Neural cell (in vitro differentiated cells): Measurements from ENCODE around the gene ST8SIA4. TPM values are rescaled to one million over a fixed set of nuclear protein-coding genes. Genes with fewer than 3 reads are reported as not detected.

Experiments used
- H2AFZ ChIP-seq: fragments of 200-600, 300-800 bp; sonication (generic), shearing (Covaris generic); 2 replicates; pipeline ENCODE4 v1.6.0; 2014; ENCODE audit warnings: low read depth, mild to moderate bottlenecking, antibody characterized with exemption, low read length, moderate library complexity
- H3F3A ChIP-seq: fragments of 200-600 bp; shearing (Covaris generic); 2 replicates; pipeline ENCODE4 v1.6.1; 2016; ENCODE audit warnings: mild to moderate bottlenecking, moderate library complexity, mixed read lengths, antibody characterized with exemption, low read length; ENCODE audit not compliant: insufficient read depth, poor library complexity, severe bottlenecking
- H3K27ac ChIP-seq: fragments of 200-600, 300-800 bp; sonication (generic), shearing (Covaris generic); 2 replicates; pipeline ENCODE4 v1.5.1; 2014; ENCODE audit warnings: mild to moderate bottlenecking, low read length, moderate library complexity
- H3K27me3 ChIP-seq: fragments of 300-800, 200-600 bp; sonication (generic), shearing (Covaris generic); 2 replicates; pipeline ENCODE4 v1.6.0; 2014; ENCODE audit warnings: mild to moderate bottlenecking, low read depth, low read length, moderate library complexity; ENCODE audit not compliant: insufficient read depth
- H3K36me3 ChIP-seq: fragments of 300-800, 200-600 bp; sonication (generic), shearing (Covaris generic); 2 replicates; pipeline ENCODE4 v1.5.1; 2014; ENCODE audit warnings: mild to moderate bottlenecking, antibody characterized with exemption, low read length, moderate library complexity; ENCODE audit not compliant: insufficient read depth
- H3K4me2 ChIP-seq: fragments of 300-800, 200-600 bp; sonication (generic), shearing (Covaris generic); 2 replicates; pipeline ENCODE4 v1.6.0; 2014; ENCODE audit warnings: mild to moderate bottlenecking, low read length
- H3K4me3 ChIP-seq: fragments of 300-800, 200-600 bp; sonication (generic), shearing (Covaris generic); 2 replicates; pipeline ENCODE4 v1.5.1; 2014; ENCODE audit warnings: mild to moderate bottlenecking, low read length, moderate library complexity
- H3K79me2 ChIP-seq: fragments of 200-600 bp; shearing (Covaris generic); replicated peaks from 2 replicates; pipeline ENCODE4 v1.6.0; 2014; ENCODE audit warnings: mild to moderate bottlenecking, low read length, moderate library complexity; ENCODE audit not compliant: insufficient read depth
- H3K9ac ChIP-seq: fragments of 300-800, 200-600 bp; sonication (generic), shearing (Covaris generic); 2 replicates; pipeline ENCODE4 v1.6.1; 2016; ENCODE audit warnings: mild to moderate bottlenecking, low read length, mixed read lengths
- H3K9me2 ChIP-seq: fragments of 200-600 bp; shearing (Covaris generic); 2 replicates; pipeline ENCODE4 v1.6.1; 2016; ENCODE audit warnings: mild to moderate bottlenecking, low read length, mixed read lengths; ENCODE audit not compliant: insufficient read depth
- H3K9me3 ChIP-seq: fragments of 200-600, 300-800 bp; sonication (generic), shearing (Covaris generic); 2 replicates; pipeline ENCODE4 v1.6.1; 2016; ENCODE audit warnings: mild to moderate bottlenecking, mixed run types, low read length, moderate library complexity, mixed read lengths
- H4K20me1 ChIP-seq: fragments of 200-600 bp; shearing (Covaris generic); 2 replicates; pipeline ENCODE4 v1.6.1; 2016; ENCODE audit warnings: mild to moderate bottlenecking, mixed run types; ENCODE audit not compliant: insufficient read depth
- EP300 ChIP-seq: fragments of 450-650 bp; conservative IDR thresholded peaks from 2 replicates; pipeline ENCODE4 v1.6.1; 2014; ENCODE audit warnings: antibody characterized with exemption, mild to moderate bottlenecking, moderate library complexity; ENCODE audit not compliant: poor library complexity, severe bottlenecking
- MXI1 ChIP-seq: fragments of 450-650 bp; conservative IDR thresholded peaks from 2 replicates; pipeline ENCODE4 v1.6.1; 2014; ENCODE audit warnings: antibody characterized with exemption, mild to moderate bottlenecking; ENCODE audit not compliant: poor library complexity, severe bottlenecking
- POLR2AphosphoS5 ChIP-seq: IDR thresholded peaks from 2 replicates; pipeline ENCODE4 v1.6.1; 2012
- RAD21 ChIP-seq: fragments of 450-650 bp; conservative IDR thresholded peaks from 2 replicates; pipeline ENCODE4 v1.6.1; 2014; ENCODE audit warnings: antibody characterized with exemption, mild to moderate bottlenecking, moderate library complexity
- SMC3 ChIP-seq: fragments of 450-650 bp; conservative IDR thresholded peaks from 2 replicates; pipeline ENCODE4 v1.6.1; 2014; ENCODE audit warnings: antibody characterized with exemption, mild to moderate bottlenecking, moderate library complexity; ENCODE audit not compliant: poor library complexity
- TAF1 ChIP-seq: IDR thresholded peaks from 2 replicates; pipeline ENCODE4 v1.6.1; 2012; ENCODE audit warnings: low read depth
- polyA plus RNA-seq: library from polyadenylated mRNA; depleted of rRNA; stranded (reverse); fragments of >200 nt; gene quantifications from 2 replicates; pipeline ENCODE4 v1.2.3, GENCODE V29; 2014
- TF ChIP-seq, protein P1 (sequence below): IDR thresholded peaks from 2 replicates; pipeline ENCODE4 v1.6.1; 2012; ENCODE audit warnings: borderline replicate concordance
- TF ChIP-seq, protein P2 (sequence below): fragments of 450-650 bp; IDR thresholded peaks from 2 replicates; pipeline ENCODE4 v1.5.1; 2014; ENCODE audit warnings: antibody characterized with exemption, mild to moderate bottlenecking, moderate library complexity; ENCODE audit not compliant: poor library complexity, severe bottlenecking

Gene ST8SIA4
- polyA plus RNA-seq, 1 donor from 2014 or later, result 15.6 TPM

DNA sequence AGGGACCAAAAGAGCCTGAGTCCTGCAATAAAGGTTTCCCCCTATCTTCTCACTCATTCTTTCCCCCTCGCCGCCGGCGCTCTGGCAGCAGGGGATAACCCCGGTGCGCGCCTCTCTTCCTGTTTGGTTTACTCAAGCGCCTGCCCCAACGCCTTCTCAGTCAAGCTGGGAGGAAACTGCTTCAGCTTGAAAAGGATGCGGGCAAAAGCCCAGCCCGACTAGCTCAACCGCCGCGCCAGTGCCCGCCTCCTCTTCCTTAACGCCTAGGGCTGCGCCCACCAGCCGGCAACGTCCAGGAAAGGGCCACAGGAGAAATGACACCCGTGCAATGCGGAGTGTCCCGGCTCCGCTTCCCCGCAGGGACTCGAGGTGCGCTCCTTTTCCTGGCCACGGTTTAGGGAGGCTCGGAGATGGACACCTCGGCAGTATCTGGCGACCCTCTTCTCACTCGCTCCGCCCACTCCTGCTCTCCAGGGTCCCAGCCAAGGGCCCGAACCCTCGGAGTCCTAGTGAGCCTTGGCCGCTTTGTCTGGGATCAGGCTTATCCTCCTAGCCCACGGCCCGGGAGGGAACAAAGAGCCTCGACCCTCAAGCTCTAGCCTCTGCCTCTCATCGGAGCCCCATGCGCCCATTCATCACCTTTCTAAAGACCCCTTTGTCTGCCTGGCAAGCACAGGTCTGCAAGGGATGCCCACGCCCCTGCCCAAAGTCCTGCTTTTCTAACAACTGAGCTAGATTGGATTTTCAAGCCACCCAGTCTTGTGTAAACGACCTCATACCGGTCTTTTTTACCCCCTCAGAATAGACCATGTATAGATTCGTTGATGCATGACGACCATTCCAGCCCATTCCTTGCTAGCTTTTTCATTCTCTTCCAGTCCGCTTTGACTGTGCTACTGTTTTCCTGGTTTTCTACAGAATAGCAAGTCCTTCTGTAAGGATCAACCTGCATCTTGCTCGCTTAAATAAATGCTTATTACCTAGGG, 2.0 kb downstream of the ST8SIA4 start:
- no peaks in the 10 kb centered on the region for H3K27me3 ChIP-seq
- peak overlapping the region; percentile 80 for H3K9ac ChIP-seq
- peak overlapping the region; percentile 81 for H2AFZ ChIP-seq
- no peaks in the 10 kb centered on the region for H4K20me1 ChIP-seq
- H3F3A ChIP-seq, result no peaks in the 10 kb centered on the region
- peak overlapping the region; percentile 62 for H3K27ac ChIP-seq
- no peaks in the 10 kb centered on the region for H3K36me3 ChIP-seq
- TF ChIP-seq RAD21, result peak; percentile 19
- TF ChIP-seq EP300, result no peak
- peak; percentile 8 for TF ChIP-seq POLR2AphosphoS5
- no peaks in the 10 kb centered on the region for H3K9me2 ChIP-seq
- H3K4me3 ChIP-seq, result peak overlapping the region; percentile 85
- no peaks in the 10 kb centered on the region for H3K9me3 ChIP-seq
- H3K79me2 ChIP-seq, result peaks cover 45% of the 10 kb centered on the region
- peak overlapping the region; percentile 35 for H3K4me2 ChIP-seq

DNA sequence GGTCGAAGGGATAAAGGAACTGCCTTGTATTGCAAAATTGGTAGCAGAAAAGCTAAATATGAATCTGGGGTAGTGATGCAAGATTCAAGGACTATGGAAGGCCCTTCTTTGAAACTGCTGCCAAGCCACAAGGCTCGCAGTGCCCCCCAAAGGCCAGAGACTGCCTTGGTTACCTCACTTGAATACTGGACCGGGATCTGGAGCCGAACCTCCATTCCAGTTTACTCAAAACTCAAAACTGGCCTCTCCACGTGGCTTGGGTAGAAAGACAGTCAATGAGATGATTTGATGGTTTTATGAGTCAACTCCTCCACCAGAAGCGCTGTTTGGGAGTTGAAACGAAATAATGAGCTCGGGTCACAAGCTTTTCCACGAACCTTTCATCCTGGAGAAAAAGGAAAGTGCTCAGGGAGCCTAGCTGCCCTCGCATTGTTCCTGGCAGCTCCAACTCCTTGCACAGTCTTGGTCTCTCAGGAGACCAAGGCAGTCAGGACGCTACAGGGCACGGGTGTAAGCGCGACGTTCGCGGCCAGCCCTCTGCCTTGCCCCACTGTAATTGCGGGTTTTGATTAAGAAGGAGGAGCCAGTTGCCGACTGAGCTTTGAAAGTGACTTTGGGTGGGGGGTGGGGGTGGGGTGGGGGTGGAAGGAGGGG, 2.8 kb downstream of the ST8SIA4 start:
- H2AFZ ChIP-seq, result no peak overlapping the region
- no peaks in the 10 kb centered on the region for H3F3A ChIP-seq
- H3K27ac ChIP-seq, result peak overlapping the region; percentile 47
- H3K9me2 ChIP-seq, result no peaks in the 10 kb centered on the region
- H3K9ac ChIP-seq, result peak overlapping the region; percentile 80
- peak overlapping the region; percentile 85 for H3K4me3 ChIP-seq
- no peaks in the 10 kb centered on the region for H3K27me3 ChIP-seq
- TF ChIP-seq MXI1 (peak; percentile 71), RAD21 (peak; percentile 69), SMC3 (peak; percentile 63), TAF1 (no peak)
- TF ChIP-seq, protein P1, sequence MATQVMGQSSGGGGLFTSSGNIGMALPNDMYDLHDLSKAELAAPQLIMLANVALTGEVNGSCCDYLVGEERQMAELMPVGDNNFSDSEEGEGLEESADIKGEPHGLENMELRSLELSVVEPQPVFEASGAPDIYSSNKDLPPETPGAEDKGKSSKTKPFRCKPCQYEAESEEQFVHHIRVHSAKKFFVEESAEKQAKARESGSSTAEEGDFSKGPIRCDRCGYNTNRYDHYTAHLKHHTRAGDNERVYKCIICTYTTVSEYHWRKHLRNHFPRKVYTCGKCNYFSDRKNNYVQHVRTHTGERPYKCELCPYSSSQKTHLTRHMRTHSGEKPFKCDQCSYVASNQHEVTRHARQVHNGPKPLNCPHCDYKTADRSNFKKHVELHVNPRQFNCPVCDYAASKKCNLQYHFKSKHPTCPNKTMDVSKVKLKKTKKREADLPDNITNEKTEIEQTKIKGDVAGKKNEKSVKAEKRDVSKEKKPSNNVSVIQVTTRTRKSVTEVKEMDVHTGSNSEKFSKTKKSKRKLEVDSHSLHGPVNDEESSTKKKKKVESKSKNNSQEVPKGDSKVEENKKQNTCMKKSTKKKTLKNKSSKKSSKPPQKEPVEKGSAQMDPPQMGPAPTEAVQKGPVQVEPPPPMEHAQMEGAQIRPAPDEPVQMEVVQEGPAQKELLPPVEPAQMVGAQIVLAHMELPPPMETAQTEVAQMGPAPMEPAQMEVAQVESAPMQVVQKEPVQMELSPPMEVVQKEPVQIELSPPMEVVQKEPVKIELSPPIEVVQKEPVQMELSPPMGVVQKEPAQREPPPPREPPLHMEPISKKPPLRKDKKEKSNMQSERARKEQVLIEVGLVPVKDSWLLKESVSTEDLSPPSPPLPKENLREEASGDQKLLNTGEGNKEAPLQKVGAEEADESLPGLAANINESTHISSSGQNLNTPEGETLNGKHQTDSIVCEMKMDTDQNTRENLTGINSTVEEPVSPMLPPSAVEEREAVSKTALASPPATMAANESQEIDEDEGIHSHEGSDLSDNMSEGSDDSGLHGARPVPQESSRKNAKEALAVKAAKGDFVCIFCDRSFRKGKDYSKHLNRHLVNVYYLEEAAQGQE, result no peak
- TF ChIP-seq, protein P2, sequence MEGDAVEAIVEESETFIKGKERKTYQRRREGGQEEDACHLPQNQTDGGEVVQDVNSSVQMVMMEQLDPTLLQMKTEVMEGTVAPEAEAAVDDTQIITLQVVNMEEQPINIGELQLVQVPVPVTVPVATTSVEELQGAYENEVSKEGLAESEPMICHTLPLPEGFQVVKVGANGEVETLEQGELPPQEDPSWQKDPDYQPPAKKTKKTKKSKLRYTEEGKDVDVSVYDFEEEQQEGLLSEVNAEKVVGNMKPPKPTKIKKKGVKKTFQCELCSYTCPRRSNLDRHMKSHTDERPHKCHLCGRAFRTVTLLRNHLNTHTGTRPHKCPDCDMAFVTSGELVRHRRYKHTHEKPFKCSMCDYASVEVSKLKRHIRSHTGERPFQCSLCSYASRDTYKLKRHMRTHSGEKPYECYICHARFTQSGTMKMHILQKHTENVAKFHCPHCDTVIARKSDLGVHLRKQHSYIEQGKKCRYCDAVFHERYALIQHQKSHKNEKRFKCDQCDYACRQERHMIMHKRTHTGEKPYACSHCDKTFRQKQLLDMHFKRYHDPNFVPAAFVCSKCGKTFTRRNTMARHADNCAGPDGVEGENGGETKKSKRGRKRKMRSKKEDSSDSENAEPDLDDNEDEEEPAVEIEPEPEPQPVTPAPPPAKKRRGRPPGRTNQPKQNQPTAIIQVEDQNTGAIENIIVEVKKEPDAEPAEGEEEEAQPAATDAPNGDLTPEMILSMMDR, result peak; percentile 69
- no peaks in the 10 kb centered on the region for H3K9me3 ChIP-seq
- H3K79me2 ChIP-seq, result peaks cover 53% of the 10 kb centered on the region
- no peaks in the 10 kb centered on the region for H3K36me3 ChIP-seq
- no peaks in the 10 kb centered on the region for H4K20me1 ChIP-seq
- H3K4me2 ChIP-seq, result peak overlapping the region; percentile 69
